ENCODE data around the gene NXPE1.
A peak's percentile ranks its signal among the peaks of the same experiment; 100 is the strongest.
"Not testable (repeated sequence)": the region's sequence is repeated elsewhere in the genome, so short reads cannot be mapped to it uniquely, and the experiment has no call there.

The NXPE1 gene

DNA sequence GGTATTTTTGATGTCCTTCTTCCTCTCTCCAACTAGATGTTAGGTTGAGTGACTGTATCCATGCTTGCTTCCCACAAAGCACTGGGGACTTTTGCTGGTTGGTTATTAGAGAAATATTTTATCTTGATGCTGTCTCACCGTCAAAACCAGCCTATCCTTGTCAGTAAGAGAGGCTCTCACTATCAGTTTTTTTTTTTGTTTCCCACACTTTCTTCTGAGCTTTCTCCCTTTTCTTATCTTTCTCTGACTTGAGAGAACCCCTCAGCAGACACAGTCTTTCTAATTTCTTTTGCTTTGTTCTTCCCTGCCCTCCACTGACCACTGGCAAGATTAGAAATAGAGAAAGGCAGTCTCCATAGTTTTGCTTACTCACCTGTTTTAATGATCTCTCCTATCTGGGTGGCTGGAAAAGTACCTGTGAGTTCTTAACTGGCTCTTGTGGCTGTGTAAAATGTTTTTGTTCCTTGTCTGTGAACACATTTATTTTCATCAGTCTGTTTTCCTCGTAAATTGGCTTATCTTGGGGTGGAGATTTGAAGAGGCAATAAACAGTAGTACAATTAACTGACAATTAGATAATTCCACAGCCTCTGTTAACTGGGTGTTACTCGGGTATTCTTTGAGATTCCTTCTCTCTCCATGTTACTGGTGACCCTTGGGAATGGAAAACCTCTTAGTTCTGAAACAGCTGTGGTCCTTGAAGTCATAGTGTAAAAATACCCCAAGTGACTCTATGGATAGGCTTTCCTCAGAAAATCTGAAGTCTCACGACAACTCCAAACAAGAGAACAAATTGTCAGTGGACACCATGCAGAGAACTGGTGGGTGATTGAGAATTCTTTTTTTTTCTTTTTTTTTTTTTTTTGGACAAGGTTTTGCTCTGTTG lies at the start of gene NXPE1:
Gene NXPE1 (minus strand): TSS at position 457 of the 886 bp plus-strand sequence. CDS start 8,680 bp downstream, outside the sequence.
- no peak for DNase-seq

DNA sequence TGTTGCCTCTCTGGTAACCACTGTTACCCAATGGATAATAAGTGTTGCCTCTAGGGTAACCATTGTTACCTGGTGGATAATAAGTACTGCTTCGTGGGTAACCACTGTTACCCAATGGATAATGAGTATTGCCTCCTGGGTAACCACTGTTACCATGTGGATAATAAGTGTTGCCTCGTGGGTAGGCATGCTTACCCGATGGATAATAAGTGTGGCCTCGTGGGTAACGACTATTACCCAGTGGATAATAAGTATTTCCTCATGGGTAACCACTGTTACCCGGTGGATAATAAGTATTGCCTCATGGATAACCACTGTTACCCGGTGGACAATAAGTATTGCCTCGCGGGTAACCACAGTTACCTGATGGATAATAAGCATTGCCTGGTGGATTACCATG lies 49.7 kb upstream of the NXPE1 start:
- no peak for DNase-seq

DNA sequence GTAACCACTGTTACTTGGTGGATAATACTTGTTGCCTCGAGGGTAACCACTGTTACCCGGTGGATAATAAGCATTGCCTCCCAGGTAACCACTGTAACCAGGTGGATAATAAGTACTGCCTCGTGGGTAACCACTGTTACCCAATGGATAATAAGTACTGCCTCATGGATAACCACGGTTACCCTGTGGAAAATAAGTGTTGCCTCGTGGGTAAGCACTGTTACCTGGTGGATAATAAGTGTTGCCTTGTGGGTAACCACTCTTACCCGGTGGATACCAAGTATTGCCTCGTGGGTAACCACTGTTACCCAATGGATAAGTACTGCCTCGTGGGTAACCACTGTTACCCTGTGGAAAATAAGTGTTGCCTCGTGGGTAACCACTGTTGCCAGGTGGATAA lies 48.9 kb upstream of the NXPE1 start:
- not testable (repeated sequence) for DNase-seq

DNA sequence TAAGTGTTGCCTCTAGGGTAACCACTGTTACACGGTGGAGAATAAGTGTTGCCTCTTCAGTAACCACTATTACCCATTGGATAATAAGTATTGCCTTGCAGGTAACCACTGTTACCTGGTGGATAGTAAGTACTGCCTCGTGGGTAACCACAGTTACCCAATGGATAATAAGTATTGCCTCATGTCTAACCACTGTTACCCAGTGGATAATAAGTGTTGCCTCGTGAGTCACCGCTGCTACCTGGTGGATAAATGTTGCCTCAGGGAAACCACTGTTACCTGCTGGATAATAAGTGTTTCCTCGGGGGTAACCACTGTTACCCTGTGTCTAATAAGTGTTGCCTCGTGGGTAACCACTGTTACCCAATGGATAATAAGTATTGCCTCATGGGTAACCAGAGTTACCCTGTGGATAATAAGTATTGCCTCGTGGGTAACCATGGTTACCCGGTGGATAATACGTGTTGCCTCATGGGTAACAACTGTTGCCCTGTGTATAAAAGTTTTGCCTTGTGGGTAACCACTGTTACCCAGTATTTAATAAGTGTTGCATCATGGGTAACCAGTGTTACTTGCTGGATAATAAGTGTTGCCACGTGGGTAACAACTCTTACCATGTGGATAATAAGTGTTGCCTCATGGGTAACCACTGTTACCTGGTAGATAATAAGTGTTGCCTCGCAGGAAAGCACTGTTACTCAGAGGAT lies 48.2 kb upstream of the NXPE1 start:
- DNase-seq = no peak

DNA sequence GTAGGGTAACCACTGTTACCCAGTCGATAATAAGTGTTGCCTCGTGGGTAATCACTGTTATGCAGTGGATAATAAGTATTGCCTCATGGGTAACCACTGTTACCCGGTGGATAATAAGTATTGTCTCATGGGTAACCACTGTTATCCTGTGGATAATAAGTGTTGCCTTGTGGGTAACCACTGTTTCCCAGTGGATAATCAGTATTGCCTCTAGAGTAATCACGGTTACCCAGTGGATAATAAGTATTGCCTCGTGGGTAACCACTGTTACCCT lies 47.1 kb upstream of the NXPE1 start:
- not testable (repeated sequence) for DNase-seq

DNA sequence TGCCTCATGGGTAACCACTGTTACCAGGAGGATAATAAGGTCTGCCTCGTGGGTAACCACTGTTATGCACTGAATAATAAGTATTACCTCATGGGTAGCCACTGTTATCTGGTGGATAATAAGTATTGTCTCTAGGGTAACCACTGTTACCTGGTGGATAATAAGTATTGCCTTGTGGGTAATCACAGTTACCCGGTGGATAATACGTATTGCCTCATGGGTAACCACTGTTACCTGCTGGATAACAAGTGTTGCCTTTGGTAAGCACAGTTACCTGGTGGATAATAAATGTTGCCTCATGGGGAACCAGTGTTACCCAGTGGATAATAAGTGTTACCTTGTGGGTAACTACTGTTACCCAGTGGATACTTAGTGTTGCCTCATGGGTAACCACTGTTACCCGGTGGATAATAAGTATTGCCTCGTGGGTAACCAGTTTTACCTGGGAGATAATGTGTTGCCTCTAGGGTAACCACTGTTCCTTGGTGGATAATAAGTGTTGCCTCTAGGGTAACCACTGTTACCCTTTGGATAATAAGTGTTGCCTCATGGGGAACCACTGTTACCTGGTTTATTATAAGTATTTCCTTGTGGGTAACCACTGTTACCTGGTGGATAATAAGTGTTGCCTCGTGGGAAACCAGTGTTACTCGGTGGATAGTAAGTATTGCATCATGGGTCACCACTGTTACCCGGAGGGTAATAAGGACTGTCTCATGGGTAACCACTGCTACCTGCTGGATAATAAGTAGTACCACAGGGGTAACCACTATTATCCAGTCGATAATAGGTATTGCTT lies 46.5 kb upstream of the NXPE1 start:
- no peak for DNase-seq

DNA sequence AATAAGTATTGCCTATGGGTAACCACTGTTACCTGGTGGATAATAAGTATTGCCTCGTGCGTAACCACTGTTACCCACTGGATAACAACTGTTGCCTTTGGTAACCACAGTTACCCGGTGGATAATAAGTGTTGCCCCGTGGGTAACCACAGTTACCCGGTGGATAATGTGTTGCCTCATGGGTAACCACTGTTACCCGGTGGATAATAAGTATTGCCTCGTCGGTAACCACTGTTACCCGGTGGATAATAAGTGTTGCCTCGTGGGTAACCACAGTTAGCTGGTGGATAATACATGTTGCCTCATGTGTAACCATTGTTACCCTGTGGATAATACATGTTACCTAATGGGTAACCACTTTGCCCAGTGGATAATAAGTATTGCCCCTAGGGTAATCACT lies 45.7 kb upstream of the NXPE1 start:
- no peak for DNase-seq

DNA sequence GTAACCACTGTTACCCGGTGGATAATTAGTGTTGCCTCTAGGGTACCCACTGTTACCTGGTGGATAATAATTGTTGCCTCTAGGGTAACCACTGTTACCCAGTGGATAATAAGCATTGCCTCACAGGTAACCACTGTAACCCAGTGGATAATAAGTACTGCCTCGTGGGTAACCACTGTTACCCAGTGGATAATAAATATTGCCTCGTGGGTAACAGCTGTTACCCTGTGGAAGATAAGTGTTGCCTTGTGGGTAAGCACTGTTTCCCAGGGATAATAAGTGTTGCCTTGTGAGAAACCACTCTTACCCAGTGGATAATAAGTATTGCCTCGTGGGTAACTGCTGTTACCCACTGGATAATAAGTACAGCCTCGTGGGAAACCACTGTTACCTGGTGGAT lies 45.2 kb upstream of the NXPE1 start:
- DNase-seq = no peak

DNA sequence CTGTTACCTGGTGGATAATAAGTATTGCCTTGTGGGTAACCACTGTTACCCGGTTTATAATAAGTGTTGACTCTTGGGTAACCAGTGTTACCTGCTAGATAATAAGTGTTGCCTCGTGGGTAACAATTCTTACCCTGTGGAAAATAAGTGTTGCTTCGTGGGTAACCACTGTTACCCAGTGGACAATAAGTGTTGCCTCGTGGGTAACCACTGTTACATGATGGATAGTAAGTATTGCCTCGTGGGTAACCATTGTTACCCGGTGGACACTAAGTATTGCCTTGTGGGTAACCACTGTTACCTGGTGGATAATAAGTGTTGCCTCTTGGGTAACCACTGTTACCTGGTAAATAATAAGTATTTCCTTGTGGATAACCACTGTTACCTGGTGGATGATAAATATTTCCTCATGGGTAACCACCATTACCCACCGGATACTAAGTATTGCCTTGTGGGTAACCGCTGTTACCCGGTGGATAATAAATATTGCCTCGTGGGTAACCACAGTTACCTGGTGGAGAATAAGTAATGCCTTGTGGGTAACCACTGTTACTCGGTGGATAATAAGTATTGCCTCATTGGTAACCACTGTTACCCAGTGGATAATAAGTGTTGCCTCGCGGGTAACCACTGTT lies 44.6 kb upstream of the NXPE1 start:
- no peak for DNase-seq

DNA sequence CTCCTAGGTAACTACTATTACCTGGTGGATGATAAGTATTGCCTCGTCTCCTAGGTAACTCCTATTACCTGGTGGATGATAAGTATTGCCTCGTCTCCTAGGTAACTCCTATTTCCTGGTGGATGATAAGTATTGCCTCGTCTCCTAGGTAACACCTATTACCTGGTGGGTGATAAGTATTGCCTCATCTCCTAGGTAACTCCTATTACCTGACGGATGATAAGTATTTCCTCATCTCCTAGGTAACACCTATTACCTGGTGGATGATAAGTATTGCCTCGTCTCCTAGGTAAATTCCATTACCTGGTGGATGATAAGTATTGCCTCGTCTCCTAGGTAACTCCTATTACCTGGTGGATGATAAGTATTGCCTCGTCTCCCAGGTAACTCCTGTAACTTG lies 43.5 kb upstream of the NXPE1 start:
- peak; percentile 42 for DNase-seq

DNA sequence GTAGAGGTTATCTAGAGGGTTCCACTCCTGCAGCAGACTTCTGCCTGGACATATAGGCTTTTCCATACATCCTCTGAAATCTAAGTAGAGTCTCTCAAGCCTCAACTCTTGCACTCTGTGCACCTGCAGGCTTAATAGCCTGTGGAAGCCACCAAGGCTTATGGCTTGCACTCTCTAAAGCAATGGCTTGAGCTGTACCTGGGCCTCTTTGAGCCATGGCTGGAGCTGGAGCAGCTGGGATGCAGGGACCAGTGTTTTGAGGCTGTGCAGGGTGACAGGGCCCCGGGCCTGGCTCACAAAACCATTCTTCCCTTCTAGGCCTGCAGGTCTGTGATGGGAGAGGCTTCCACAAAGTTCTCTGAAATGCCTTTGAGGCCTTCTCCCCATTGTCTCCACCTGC lies 38.8 kb upstream of the NXPE1 start:
- no peak for DNase-seq

DNA sequence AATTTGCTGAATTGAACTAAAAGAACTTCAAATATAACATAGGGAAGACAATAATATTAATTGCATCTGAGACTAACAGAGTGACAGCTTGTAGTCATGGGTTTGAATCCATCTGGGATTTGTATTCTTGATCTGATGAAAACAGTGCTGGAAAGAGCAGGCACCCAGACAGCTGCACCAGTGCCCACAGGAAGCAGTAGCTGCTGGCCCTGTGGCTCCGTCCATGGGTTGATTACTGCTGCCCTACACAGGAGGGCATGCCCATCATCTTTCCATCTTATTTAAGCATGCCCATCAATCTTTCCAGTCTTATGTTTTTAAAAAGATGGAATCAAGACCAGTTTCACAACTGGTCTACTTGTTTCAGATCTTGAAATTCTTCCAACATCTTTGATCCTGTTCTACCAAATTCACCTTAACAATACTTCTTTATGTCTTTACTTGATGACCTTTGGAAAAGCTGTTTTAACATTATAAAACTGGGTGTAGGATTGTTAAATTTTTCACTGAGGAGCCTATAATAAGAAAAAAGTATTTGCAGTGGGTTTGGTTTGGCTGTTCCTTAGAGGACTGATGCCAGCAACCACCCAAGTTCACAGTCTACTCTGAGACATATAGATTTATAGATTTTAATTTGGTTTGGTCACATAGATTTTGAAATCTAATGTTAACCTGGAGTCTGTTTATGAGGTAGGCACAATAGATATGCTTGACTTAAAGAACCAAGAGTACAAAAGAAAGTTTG lies 36.7 kb upstream of the NXPE1 start:
- DNase-seq = no peak

DNA sequence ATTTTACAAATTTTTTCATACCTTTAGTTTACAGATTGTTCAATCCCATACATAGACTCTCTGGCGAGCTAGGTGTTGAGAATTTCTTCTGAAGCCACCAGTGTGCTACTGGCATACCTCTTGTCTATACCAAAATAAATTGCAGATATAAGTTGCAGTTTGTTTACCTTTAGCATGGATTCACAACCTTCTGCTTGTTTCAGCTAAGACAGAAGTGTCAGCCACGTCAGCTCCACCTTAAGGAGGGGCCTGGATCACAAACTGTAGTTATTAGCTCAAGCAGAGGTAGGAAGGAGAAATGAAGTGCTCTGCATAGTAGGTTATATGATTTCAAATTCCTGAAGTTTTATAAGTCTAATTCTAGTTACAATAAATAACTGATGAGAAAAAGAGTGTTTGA lies 35.9 kb upstream of the NXPE1 start, which contains the start of gene NXPE4:
Gene NXPE4 (minus strand): TSS at position 216 of the 400 bp plus-strand sequence. CDS start 1,027 bp downstream, outside the sequence.
- no peak for DNase-seq

DNA sequence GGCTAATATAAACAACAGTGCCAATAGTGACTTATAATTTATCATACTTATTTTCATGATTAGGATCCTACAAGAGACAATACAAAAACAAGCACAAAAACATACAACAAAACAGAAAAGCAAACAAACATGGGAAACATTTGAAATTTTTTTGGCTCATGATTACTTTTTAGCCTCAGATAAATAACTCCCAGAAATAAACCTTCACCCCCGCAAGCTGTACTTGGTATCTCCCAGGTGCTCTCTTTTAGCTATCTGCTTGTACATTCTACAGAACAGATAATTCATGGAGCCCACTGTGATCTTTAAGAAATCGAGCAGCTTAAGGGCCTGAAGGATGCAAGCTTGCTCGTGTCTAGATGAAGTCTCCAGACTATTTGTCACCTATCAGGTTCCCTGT lies 35.0 kb upstream of the NXPE1 start:
- DNase-seq = no peak

DNA sequence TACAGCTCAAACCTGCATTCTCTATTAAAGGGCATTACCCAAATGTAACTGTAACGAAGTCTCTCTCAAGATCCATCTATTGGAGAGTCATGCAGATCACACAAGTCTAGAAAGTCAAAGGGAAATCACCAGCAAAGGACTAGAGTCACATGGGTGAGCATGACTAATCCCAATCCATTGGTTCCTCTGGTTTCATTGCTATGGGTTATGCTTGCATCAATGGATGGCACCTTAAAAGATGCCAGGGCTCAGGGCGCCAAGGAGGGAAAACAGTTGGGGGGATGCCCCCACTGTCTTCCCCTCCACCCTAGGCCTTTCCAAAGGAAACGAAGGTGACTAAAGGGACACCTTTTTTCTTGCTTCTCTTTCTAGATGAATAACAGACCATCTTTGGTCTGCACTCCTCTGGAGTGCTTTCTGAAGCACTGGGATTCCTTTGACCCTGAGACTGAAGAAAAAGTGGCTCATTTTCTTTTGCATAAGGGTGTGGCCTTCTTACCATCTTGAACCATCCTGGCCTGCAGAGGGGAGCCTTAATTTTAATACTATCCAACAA lies 27.8 kb upstream of the NXPE1 start:
- no peak for DNase-seq

DNA sequence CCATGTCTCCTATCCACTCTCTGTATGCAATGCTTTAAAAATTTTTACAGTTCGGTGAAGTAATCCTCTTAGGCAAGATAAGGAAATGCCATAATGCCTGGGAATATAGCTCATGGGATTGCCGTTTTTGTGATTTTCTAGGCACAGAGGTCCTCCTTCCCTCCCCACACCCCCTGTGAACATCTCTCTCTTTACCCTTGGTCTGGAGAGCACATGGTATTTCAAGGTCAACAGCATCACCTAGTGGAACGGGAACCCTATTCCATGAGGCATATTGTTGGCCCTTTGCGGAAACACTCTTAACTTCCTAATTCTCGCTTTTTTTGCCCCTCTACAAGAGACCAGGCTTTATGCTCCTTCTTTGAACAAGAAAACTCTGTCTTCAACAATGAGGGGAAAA lies 27.1 kb upstream of the NXPE1 start:
- no peak for DNase-seq

DNA sequence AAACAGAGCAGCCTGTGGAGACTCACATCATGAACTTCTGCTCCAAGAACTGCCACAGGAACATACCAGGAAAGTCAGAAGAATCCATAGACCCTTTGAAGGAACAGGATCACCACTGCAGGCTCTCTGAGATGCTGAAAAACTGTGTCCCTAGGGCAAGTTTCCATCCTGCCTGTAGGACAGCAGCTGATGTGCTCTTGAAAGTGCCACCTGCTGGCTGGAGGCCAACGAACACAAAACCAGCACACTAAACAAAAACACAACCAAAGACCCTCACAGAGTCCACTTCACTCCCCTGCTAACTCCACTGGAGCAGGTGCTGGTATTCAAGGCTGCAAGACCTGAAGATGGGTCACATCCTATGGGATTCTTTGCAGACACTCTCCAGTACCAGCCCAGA lies 12.0 kb upstream of the NXPE1 start:
- DNase-seq = no peak

DNA sequence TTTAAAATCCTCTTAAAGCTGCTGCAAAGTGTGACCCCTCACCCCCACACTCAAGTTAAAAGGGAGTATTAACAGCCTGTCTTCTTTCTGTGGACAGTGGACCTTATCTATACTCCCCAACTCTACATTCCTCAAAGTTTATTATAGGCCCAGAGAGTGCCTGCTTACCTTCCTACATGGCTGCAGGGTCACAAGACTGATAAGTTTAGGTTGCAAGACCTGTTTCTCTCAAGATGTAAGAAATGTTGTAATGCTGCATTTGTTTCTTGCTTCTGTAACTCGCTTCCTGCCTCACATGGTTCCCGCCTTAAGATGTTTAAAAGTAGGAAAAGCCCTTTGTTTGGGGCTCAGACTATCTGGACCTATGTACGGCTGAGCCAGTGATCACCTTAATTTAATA lies 10.1 kb upstream of the NXPE1 start:
- DNase-seq = no peak

DNA sequence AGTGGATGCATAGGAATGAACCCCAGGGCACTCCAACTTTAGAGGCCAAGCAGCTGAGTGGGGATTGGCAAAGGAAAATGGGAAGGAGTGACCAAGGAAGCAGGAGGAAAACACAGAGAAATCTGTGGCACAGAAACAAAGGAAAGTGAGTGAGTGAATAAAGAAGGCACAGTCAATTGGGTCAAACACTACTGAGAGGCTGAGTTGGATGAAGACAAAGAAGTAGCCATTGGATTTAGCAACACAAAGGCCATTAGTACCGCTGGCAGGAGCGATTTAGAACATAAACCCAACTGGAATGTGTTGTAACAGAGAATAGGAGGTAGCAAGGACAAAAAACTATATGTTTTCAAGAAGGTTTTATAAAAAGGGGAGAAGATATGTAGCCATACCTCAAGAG lies 6.6 kb upstream of the NXPE1 start:
- no peak for DNase-seq

DNA sequence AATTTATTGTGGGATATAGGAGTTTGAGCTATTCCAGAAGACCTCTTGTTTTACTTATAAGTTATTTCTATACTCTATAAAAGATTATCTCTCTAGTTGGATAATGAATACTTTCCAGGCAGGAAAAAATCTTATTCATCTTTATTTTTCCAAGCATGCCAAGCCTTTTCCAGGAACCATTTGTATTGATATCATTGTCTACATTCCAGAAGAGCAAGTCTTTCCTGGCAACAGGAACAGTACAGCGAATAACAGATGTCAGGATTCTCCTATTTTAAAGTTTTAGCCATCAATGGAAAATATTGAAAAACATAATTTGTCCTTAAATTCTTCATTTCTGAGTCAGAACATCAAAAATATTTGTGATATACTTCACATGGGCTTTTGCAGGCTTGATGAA lies 5.2 kb upstream of the NXPE1 start:
- no peak for DNase-seq

DNA sequence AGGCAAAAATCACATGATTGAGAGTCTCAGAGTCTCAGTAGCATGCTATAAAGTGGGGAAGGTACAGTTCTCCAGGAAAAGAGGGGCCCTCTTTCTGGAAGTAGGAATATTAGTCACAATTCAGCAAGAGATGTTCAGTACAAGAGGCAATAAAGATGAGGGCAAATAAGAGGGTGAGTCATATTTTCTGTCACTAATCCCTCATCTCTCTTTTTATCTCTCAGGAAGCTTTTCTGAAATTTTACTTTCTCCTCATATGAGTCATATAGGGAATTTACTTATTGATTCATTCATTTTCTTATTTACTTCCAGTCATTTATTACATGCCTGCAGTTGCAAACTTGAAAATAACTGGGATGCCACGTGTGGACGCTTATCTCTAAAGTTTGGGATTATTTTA lies 3.4 kb upstream of the NXPE1 start:
- DNase-seq = no peak

Measured in NCI-H774 (cell line).